Gastrocnemius medialis (tissue), 4 donors: ENCODE results near the gene KIR2DL4.
"Not testable (repeated sequence)": the region's sequence is repeated elsewhere in the genome, so short reads cannot be mapped to it uniquely, and the experiment has no call there.

ENCODE experiments used
- POLR2A ChIP-seq, 2 donors: fragments of 450-650 bp; IDR thresholded peaks; one replicate each; pipeline ENCODE4 v1.6.1; 2017; ENCODE audit warnings: antibody characterized with exemption in 2 of 2, mild to moderate bottlenecking in 2 of 2, moderate library complexity in 2 of 2
- TF ChIP-seq, protein P1 (sequence below), 5 experiments: fragments of 450-650 bp in 3 of 5; fragments of 200-600 bp in 2 of 5; sonication (generic) in 2 of 5; IDR thresholded peaks in 4 of 5; conservative IDR thresholded peaks in 1 of 5; 1 replicate in 4 of 5; 2 replicates in 1 of 5; pipeline ENCODE4 v1.5.1; 2016 to 2019; ENCODE audit warnings: antibody characterized with exemption in 5 of 5, mild to moderate bottlenecking in 3 of 5, moderate library complexity in 3 of 5

DNA sequence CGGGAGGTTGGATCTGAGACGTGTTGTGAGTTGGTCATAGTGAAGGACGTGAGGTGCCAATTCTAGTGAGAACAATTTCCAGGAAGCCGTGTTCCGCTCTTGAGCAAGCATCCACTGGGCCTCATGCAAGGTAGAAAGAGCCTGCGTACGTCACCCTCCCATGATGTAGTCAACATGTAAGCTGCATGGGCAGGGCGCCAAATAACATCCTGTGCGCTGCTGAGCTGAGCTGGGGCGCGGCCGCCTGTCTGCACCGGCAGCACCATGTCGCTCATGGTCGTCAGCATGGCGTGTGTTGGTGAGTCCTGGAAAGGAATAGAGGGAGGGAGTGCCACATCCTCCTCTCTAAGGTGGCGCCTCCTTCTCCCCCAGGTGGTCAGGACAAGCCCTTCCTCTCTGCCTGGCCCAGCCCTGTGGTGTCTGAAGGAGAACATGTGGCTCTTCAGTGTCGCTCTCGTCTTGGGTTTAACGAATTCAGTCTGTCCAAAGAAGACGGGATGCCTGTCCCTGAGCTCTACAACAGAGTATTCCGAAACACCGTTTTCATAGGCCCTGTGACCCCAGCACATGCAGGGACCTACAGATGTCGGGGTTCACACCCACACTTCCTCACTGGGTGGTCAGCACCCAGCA is 17.2 kb upstream of the KIR2DL4 start:
- TF ChIP-seq, protein P1, sequence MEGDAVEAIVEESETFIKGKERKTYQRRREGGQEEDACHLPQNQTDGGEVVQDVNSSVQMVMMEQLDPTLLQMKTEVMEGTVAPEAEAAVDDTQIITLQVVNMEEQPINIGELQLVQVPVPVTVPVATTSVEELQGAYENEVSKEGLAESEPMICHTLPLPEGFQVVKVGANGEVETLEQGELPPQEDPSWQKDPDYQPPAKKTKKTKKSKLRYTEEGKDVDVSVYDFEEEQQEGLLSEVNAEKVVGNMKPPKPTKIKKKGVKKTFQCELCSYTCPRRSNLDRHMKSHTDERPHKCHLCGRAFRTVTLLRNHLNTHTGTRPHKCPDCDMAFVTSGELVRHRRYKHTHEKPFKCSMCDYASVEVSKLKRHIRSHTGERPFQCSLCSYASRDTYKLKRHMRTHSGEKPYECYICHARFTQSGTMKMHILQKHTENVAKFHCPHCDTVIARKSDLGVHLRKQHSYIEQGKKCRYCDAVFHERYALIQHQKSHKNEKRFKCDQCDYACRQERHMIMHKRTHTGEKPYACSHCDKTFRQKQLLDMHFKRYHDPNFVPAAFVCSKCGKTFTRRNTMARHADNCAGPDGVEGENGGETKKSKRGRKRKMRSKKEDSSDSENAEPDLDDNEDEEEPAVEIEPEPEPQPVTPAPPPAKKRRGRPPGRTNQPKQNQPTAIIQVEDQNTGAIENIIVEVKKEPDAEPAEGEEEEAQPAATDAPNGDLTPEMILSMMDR (IDR thresholded peaks at IDR 0.05 in 4 of 5, conservative IDR thresholded peaks at IDR 0.05 in 1 of 5) = not testable (repeated sequence)
- TF ChIP-seq POLR2A (IDR thresholded peaks at IDR 0.05) = not testable (repeated sequence)
